H9 (cell line): ENCODE data around the gene LGR5. TPM values are rescaled to one million over a fixed set of nuclear protein-coding genes. Genes with fewer than 3 reads are reported as not detected.

Experiments used
- DNase-seq: peaks from one replicate; pipeline ENCODE4 v3.0.0-alpha.2; 2017
- H2AFZ ChIP-seq: one replicate; pipeline ENCODE4 v1.6.1; 2013; ENCODE audit warnings: mild to moderate bottlenecking, low read length, control low read depth, moderate library complexity
- H2AK5ac ChIP-seq: 2 replicates; pipeline ENCODE4 v1.6.1; 2013; ENCODE audit warnings: low read length, control low read depth, mixed read lengths; ENCODE audit not compliant: insufficient read length
- H2BK120ac ChIP-seq: one replicate; pipeline ENCODE4 v1.6.1; 2013; ENCODE audit warnings: low read depth, mild to moderate bottlenecking, low read length, control low read depth, inconsistent platforms; ENCODE audit not compliant: poor library complexity, severe bottlenecking
- H2BK12ac ChIP-seq: 2 replicates; pipeline ENCODE4 v1.6.1; 2013; ENCODE audit warnings: low read length, control low read depth, mixed read lengths, low read depth; ENCODE audit not compliant: insufficient read length
- H2BK15ac ChIP-seq: 2 replicates; pipeline ENCODE4 v1.6.1; 2013; ENCODE audit warnings: low read depth, low read length, control low read depth
- H2BK20ac ChIP-seq: one replicate; pipeline ENCODE4 v1.6.1; 2013; ENCODE audit warnings: low read depth, mild to moderate bottlenecking, low read length, control low read depth, inconsistent platforms; ENCODE audit not compliant: poor library complexity, severe bottlenecking
- H2BK5ac ChIP-seq: 2 replicates; pipeline ENCODE4 v1.6.1; 2013; ENCODE audit warnings: low read length, control low read depth, mixed read lengths; ENCODE audit not compliant: insufficient read length
- H3K14ac ChIP-seq: 2 replicates; pipeline ENCODE4 v1.6.1; 2013; ENCODE audit warnings: low read length, control low read depth; ENCODE audit not compliant: insufficient read depth
- H3K18ac ChIP-seq: 2 replicates; pipeline ENCODE4 v1.6.1; 2013; ENCODE audit warnings: low read depth, mild to moderate bottlenecking, mixed read lengths, low read length, control low read depth; ENCODE audit not compliant: insufficient read length
- H3K23ac ChIP-seq: 2 replicates; pipeline ENCODE4 v1.6.1; 2013; ENCODE audit warnings: low read length, control low read depth, mixed read lengths, low read depth; ENCODE audit not compliant: insufficient read length
- H3K23me2 ChIP-seq: 2 replicates; pipeline ENCODE4 v1.6.1; 2013; ENCODE audit warnings: low read depth, mild to moderate bottlenecking, mixed read lengths, low read length, control low read depth; ENCODE audit not compliant: insufficient read length, poor library complexity, severe bottlenecking
- H3K27ac ChIP-seq: 2 replicates; pipeline ENCODE4 v1.5.1; 2013; ENCODE audit warnings: low read length, control low read depth, mixed read lengths, low read depth; ENCODE audit not compliant: insufficient read length
- H3K27me3 ChIP-seq: 2 replicates; pipeline ENCODE4 v1.6.1; 2013; ENCODE audit warnings: low read length, control low read depth, inconsistent platforms; ENCODE audit not compliant: insufficient read depth
- H3K4ac ChIP-seq: 2 replicates; pipeline ENCODE4 v1.6.1; 2013; ENCODE audit warnings: low read depth, mild to moderate bottlenecking, control low read depth, inconsistent platforms, low read length, moderate library complexity
- H3K4me1 ChIP-seq: 2 replicates; pipeline ENCODE4 v1.6.1; 2013; ENCODE audit warnings: low read length, control low read depth, inconsistent platforms; ENCODE audit not compliant: insufficient read depth
- H3K4me2 ChIP-seq: 2 replicates; pipeline ENCODE4 v1.6.1; 2013; ENCODE audit warnings: low read length, control low read depth, mixed read lengths; ENCODE audit not compliant: insufficient read length, insufficient read depth
- H3K56ac ChIP-seq: 2 replicates; pipeline ENCODE4 v1.6.1; 2013; ENCODE audit warnings: low read depth, mild to moderate bottlenecking, mixed read lengths, low read length, control low read depth; ENCODE audit not compliant: insufficient read length
- H3K79me1 ChIP-seq: 2 replicates; pipeline ENCODE4 v1.6.1; 2013; ENCODE audit warnings: low read depth, mild to moderate bottlenecking, moderate library complexity, low read length, control low read depth, inconsistent platforms; ENCODE audit not compliant: insufficient read depth, poor library complexity, severe bottlenecking
- H3K79me2 ChIP-seq: 2 replicates; pipeline ENCODE4 v1.6.1; 2013; ENCODE audit warnings: low read length, control low read depth, inconsistent platforms; ENCODE audit not compliant: insufficient read depth
- H3K9ac ChIP-seq: 2 replicates; pipeline ENCODE4 v1.6.1; 2013; ENCODE audit warnings: low read length, control low read depth, mixed read lengths; ENCODE audit not compliant: insufficient read length; ENCODE audit errors: extremely low read depth
- H3K9me3 ChIP-seq: one replicate; pipeline ENCODE4 v1.6.1; 2013; ENCODE audit warnings: low read depth, low read length, inconsistent platforms; ENCODE audit not compliant: control insufficient read depth
- H3T11ph ChIP-seq: one replicate; pipeline ENCODE4 v1.6.1; 2013; ENCODE audit warnings: mild to moderate bottlenecking, low read length, control low read depth, inconsistent platforms
- H4K20me1 ChIP-seq: one replicate; pipeline ENCODE4 v1.6.1; 2013; ENCODE audit not compliant: control insufficient read depth, insufficient read length, insufficient read depth
- H4K5ac ChIP-seq: 2 replicates; pipeline ENCODE4 v1.6.1; 2013; ENCODE audit warnings: low read depth, mild to moderate bottlenecking, mixed read lengths, low read length, control low read depth; ENCODE audit not compliant: insufficient read length
- H4K8ac ChIP-seq: replicated peaks from 2 replicates; pipeline ENCODE4 v1.6.1; 2013; ENCODE audit warnings: low read length, control low read depth, mixed read lengths, low read depth; ENCODE audit not compliant: insufficient read length
- H4K91ac ChIP-seq: 2 replicates; pipeline ENCODE4 v1.6.1; 2013; ENCODE audit warnings: low read depth, mild to moderate bottlenecking, moderate library complexity, mixed read lengths, low read length, control low read depth; ENCODE audit not compliant: insufficient read length
- H3K27ac Mint-ChIP-seq, 3 experiments: 2 replicates in 2 of 3; 3 replicates in 1 of 3; pipeline ENCODE4 v1.8.0; 2020 to 2021; ENCODE audit warnings: mixed read lengths in 3 of 3, mild to moderate bottlenecking in 1 of 3, moderate library complexity in 1 of 3
- H3K27me3 Mint-ChIP-seq: 2 replicates; pipeline ENCODE4 v1.8.0; 2021; ENCODE audit warnings: low read depth, mild to moderate bottlenecking, moderate library complexity, mixed read lengths
- H3K36me3 Mint-ChIP-seq, 3 experiments: 2 replicates in 2 of 3; 3 replicates in 1 of 3; pipeline ENCODE4 v1.8.0; 2020 to 2021; ENCODE audit warnings: low read depth in 3 of 3, mixed read lengths in 3 of 3; ENCODE audit not compliant: insufficient read depth in 1 of 3
- H3K4me1 Mint-ChIP-seq, 2 experiments: 2 replicates each; pipeline ENCODE4 v1.8.0; 2020; ENCODE audit warnings: mixed read lengths in 2 of 2
- H3K4me3 Mint-ChIP-seq, 2 experiments: 2 replicates in 1 of 2; 3 replicates in 1 of 2; pipeline ENCODE4 v1.8.0; 2020 to 2021; ENCODE audit warnings: mild to moderate bottlenecking in 2 of 2, mixed read lengths in 2 of 2, moderate library complexity in 1 of 2
- H3K9me3 Mint-ChIP-seq, 2 experiments: 2 replicates in 1 of 2; 3 replicates in 1 of 2; pipeline ENCODE4 v1.8.0; 2020; ENCODE audit warnings: mild to moderate bottlenecking in 2 of 2, mixed read lengths in 2 of 2, moderate library complexity in 1 of 2
- CTCF ChIP-seq: fragments of 200-600 bp; sonication (generic); conservative IDR thresholded peaks from 3 replicates; pipeline ENCODE4 v1.8.0; 2021; ENCODE audit warnings: antibody characterized with exemption, mild to moderate bottlenecking
- WGBS: extraction: QIAGEN DNeasy Blood & Tissue Kit; methylation state at CpG from one replicate; pipeline ENCODE4 v1.1.7; 2013; ENCODE audit warnings: missing lambda C conversion rate, low lambda C conversion rate, mixed read lengths; ENCODE audit not compliant: insufficient read length; ENCODE audit errors: extremely low coverage; 5-methylcytosine and 5-hydroxymethylcytosine counted together
- total RNA-seq: library from RNA; stranded (reverse); gene quantifications from 2 replicates; pipeline ENCODE4 v1.2.1, GENCODE V29; 2021

The LGR5 gene
- total RNA-seq, 1 experiment from 2014 or later = 0.09 TPM

- peaks cover 62% of the 10 kb centered on the region for H3K27me3 Mint-ChIP-seq
- Histone ChIP-seq H4K8ac (no peak overlapping the region), H3K27me3 (peaks cover 45% of the 10 kb centered on the region), H4K91ac (no peak overlapping the region), H3K4me1 (no peaks in the 10 kb centered on the region; the same call in 1 of the 2 replicates), H2BK120ac (no peak overlapping the region), H3K4ac (no peak overlapping the region), H2BK5ac (no peak overlapping the region), H3K4me2 (no peak overlapping the region), H4K20me1 (no peaks in the 10 kb centered on the region), H2BK15ac (no peak overlapping the region), H3K18ac (no peak overlapping the region), H2BK20ac (no peak overlapping the region), H3K56ac (no peak overlapping the region), H3K23ac (no peak overlapping the region), H3K9ac (no peak overlapping the region), H3K27ac (no peak overlapping the region), H3K79me2 (no peaks in the 10 kb centered on the region), H3K14ac (no peak overlapping the region), H4K5ac (no peak overlapping the region), H2BK12ac (no peak overlapping the region), H3K79me1 (no peaks in the 10 kb centered on the region), H3K9me3 (no peaks in the 10 kb centered on the region), H3K23me2 (peaks cover 20% of the 10 kb centered on the region), H2AK5ac (no peak overlapping the region), H3T11ph (no peak overlapping the region), H2AFZ (no peak overlapping the region)
- no peak overlapping the region for H3K27ac Mint-ChIP-seq
- peaks cover 0 to under 1% (median 0%) of the 10 kb centered on the region in 3 experiments; a peak in 1 of 7 replicates for H3K36me3 Mint-ChIP-seq
- H3K4me1 Mint-ChIP-seq = peaks cover 18 to 19% of the 10 kb centered on the region in 2 experiments
- no CpG with 5 or more reads among the region's 1 CpG for WGBS
- no peak for TF ChIP-seq CTCF
- H3K9me3 Mint-ChIP-seq = peaks cover under 1 to 1% of the 10 kb centered on the region in 2 experiments; a peak in 3 of 5 replicates
- no peak for DNase-seq
- H3K4me3 Mint-ChIP-seq = no peak overlapping the region
Observed at GRCh38 chr12:71442567-71442931, 3.0 kb downstream of the LGR5 start.
